WI38 (cell line): ENCODE measurements around the gene ARSA.
"Not testable (repeated sequence)": the region's sequence is repeated elsewhere in the genome, so short reads cannot be mapped to it uniquely, and the experiment has no call there.

Experiments
- H3K4me3 ChIP-seq: 2 replicates; pipeline ENCODE4 v1.5.1; 2011; ENCODE audit warnings: low read depth, mild to moderate bottlenecking, control low read depth, low read length
- TF ChIP-seq, protein P1 (sequence below): IDR thresholded peaks from 2 replicates; pipeline ENCODE4 v1.5.1; 2012; ENCODE audit warnings: low read depth, mild to moderate bottlenecking, control low read depth, low read length

ARSA gene

GRCh38 chr22:50665212-50665611 is 37.3 kb upstream of the ARSA start:
- H3K4me3 ChIP-seq = no peak overlapping the region
- TF ChIP-seq, protein P1, sequence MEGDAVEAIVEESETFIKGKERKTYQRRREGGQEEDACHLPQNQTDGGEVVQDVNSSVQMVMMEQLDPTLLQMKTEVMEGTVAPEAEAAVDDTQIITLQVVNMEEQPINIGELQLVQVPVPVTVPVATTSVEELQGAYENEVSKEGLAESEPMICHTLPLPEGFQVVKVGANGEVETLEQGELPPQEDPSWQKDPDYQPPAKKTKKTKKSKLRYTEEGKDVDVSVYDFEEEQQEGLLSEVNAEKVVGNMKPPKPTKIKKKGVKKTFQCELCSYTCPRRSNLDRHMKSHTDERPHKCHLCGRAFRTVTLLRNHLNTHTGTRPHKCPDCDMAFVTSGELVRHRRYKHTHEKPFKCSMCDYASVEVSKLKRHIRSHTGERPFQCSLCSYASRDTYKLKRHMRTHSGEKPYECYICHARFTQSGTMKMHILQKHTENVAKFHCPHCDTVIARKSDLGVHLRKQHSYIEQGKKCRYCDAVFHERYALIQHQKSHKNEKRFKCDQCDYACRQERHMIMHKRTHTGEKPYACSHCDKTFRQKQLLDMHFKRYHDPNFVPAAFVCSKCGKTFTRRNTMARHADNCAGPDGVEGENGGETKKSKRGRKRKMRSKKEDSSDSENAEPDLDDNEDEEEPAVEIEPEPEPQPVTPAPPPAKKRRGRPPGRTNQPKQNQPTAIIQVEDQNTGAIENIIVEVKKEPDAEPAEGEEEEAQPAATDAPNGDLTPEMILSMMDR = no peak

DNA sequence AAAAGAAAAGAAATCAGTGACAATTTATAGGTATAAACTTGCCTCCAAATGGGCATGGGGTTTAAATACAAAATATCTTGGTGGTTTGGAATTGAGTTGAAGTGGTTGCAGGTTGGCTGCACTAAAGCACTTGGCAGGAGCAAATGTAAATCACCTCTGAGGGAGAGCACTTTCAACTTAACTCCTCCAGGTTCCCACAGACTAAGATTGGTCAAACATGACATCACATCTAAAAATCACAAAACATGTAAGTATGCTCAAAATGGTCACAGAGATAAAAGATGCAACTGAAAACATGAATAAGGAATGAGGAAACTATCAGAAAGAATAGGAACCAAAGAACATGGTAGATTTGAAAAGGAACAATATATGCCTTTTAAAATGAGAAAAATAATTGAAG is 32.4 kb upstream of the ARSA start:
- H3K4me3 ChIP-seq = no peak overlapping the region
- TF ChIP-seq, protein P1 = no peak

GRCh38 chr22:50659711-50660110 is 31.8 kb upstream of the ARSA start:
- not testable (repeated sequence) for H3K4me3 ChIP-seq

DNA sequence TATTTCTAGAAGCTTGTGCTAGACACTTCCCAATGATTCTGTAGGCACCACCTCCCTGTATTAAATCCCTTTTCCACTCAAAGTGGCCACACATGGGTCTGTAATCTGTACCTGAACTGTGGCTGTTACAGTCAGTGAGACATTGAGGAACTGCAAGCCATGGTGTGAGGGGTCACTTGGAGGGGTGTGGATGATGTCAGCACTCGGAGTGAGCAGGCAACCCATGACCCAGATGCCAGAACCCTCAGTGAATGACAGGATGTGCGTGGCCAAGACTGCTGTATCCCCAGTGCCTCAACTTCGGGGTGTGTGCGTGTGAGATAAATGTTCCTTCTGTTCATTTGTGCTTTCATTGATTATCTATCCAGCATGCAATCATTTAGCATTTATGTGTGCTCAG is 30.0 kb upstream of the ARSA start:
- H3K4me3 ChIP-seq = no peak overlapping the region
- TF ChIP-seq, protein P1 = no peak

- TF ChIP-seq, protein P1 = no peak
- H3K4me3 ChIP-seq = no peak overlapping the region
Observed at GRCh38 chr22:50656122-50657070, 28.4 kb upstream of the ARSA start.

GRCh38 chr22:50654664-50655063 is 26.7 kb upstream of the ARSA start:
- H3K4me3 ChIP-seq = not testable (repeated sequence)

- H3K4me3 ChIP-seq = no peak overlapping the region
- TF ChIP-seq, protein P1 = no peak
Observed at GRCh38 chr22:50653256-50653655, 25.3 kb upstream of the ARSA start.

GRCh38 chr22:50643821-50644101 is 15.8 kb upstream of the ARSA start:
- not testable (repeated sequence) for H3K4me3 ChIP-seq

DNA sequence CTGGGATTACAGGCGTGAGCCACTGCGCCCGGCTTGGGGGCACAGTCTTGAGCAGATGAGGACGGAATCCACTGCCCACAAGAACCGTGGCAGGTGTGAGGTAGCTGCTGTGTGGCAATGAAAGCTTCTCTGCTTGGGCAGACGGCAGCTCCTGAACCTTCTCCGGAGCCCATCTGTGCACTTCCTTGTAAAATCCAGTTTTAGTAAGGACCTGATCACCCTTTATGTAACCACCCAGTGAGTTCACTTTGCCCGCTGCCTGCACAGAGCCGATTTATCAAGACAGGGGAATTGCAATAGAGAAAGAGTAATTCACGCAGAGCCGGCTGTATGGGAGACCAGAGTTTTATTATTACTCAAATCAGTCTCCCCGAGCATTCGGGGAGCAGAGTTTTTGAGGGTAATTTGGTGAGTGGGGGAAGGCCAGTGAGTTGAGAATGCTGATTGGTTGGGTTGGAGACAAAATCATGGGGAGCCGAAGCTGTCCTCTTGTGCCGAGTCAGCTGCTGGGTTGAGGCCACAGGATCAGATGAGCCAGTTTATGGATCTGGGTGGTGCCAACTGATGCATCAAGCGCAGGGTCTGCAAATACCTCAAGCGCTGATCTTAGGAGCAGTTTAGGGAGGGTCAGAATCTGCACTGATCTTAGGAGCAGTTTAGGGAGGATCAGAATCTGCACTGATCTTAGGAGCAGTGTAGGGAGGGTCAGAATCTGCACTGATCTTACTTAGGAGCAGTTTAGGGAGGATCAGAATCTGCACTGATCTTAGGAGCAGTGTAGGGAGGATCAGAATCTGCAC is 15.3 kb upstream of the ARSA start:
- not testable (repeated sequence) for H3K4me3 ChIP-seq
